ENCODE results near the gene CAMK2D. TPM values are rescaled to one million over a fixed set of nuclear protein-coding genes. Genes with fewer than 3 reads are reported as not detected.
A peak's percentile ranks its signal among the peaks of the same experiment; 100 is the strongest.

The CAMK2D gene
- total RNA-seq, 4 donors from 2014 or later, result 48.2 to 66.2 (median 51.2) TPM

DNA sequence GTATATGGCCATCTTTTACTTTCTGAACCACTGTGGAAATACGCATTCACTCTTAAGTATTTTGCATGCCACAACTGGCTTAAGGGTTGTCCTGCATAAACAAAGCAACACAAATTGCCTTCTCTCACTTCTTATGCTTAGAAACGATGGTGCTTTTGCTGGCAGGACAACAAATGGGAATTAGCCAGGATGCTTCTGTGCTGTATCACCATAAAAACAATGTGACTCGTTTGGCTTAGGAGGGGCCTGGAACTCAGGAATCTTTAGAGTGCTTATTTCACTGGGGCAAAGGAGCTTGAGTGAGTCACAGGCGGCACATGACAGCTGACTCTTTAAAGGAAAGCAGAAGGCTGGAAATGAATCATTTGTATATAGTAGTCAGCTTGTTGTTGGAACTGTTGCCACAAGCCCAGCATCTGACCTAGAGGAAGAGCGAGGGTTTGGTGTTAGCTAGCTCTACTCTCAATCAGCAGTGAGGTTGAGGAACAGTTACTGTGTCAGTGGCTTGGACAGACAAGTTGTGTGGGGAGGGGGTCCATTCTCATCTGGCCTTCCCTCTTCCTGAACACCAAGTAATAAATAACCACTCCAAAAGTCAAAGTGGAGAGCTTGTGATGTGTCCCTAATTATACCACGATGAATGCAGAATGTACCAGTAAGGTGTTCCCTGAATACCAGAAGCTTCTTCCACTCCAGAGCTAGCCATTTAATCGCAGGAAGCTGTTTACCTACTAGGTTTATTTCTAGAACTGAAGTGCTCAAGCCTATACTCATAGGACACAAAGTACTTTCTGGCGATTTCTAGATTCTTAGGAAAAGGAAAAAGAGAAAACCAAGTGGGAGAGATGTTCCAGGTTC lies 293.1 kb downstream of the CAMK2D start:
- 31% methylated on average over 8 of the region's 8 CpGs for WGBS
- no peaks in the 10 kb centered on the region for H3K27me3 ChIP-seq
- peak; percentile 93 for DNase-seq (ENCODE audit: extremely low spot score)
- H3K27ac ChIP-seq (replicated peaks in 1 of 4), result peak overlapping the region; percentile 83 to 87 (median 84)
- H3K4me3 ChIP-seq, result peak overlapping the region in 3 of 4 donors; percentile 0 to 38 (median 20)
- peaks cover 0 to 19% (median 6%) of the 10 kb centered on the region in 4 donors for H3K36me3 ChIP-seq
- no peaks in the 10 kb centered on the region for H3K9me3 ChIP-seq
- H3K4me1 ChIP-seq, result peaks cover 31 to 42% (median 32%) of the 10 kb centered on the region in 4 donors
- peak; percentile 85 to 94 for TF ChIP-seq POLR2AphosphoS5 (IDR thresholded peaks at IDR 0.05)
- TF ChIP-seq EP300 (IDR thresholded peaks at IDR 0.05), result peak; percentile 28
- TF ChIP-seq, protein P1, sequence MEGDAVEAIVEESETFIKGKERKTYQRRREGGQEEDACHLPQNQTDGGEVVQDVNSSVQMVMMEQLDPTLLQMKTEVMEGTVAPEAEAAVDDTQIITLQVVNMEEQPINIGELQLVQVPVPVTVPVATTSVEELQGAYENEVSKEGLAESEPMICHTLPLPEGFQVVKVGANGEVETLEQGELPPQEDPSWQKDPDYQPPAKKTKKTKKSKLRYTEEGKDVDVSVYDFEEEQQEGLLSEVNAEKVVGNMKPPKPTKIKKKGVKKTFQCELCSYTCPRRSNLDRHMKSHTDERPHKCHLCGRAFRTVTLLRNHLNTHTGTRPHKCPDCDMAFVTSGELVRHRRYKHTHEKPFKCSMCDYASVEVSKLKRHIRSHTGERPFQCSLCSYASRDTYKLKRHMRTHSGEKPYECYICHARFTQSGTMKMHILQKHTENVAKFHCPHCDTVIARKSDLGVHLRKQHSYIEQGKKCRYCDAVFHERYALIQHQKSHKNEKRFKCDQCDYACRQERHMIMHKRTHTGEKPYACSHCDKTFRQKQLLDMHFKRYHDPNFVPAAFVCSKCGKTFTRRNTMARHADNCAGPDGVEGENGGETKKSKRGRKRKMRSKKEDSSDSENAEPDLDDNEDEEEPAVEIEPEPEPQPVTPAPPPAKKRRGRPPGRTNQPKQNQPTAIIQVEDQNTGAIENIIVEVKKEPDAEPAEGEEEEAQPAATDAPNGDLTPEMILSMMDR (IDR thresholded peaks at IDR 0.05), result no peak
- TF ChIP-seq POLR2A (IDR thresholded peaks at IDR 0.05; ENCODE audit: low read depth), result no peak
- intact Hi-C loops (cut with DNase I), result loop anchor here (10.0 kb wide), 1 partner anchor 496 kb away; no protein-coding TSS in a partner anchor

DNA sequence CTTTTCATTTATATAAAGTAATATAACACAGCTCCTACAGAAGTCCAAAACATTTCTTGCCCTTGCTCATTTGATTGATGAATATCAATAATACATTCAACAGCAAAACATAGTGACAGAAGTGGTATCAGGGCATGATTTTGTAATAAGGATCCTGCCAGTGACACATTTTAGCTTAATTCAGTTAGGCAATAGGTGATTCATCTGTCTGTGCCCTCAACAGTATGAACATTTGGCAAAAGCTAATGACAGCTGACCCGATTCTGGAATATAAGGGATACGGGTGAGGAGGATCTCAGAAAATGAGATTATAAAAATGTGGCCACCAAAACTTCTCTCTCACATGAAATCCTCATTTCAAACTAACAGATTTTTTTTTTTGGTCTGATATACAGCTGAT lies 294.0 kb downstream of the CAMK2D start:
- no peak for DNase-seq (ENCODE audit: extremely low spot score)

DNA sequence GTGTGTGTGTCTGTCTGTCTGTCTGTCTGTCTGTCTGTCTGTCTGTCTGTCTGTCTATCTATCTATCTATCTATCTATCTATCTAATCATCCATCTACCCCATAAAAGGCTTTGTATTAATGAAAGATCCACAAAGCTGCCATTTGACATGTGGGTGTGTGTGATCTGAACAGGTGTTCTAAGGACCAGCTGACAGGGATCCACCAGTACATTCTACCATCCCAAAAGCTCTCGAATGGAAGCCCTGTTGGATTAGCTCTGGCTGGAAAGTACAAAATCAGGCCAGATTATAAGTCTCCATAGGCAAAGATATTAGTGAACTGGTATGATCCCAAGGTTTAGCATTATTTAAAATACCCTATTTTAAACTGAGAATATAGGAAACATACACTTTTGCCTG lies 299.3 kb downstream of the CAMK2D start:
- Histone ChIP-seq H3K9me3 (no peaks in the 10 kb centered on the region), H3K27ac (replicated peaks in 1 of 4) (no peak overlapping the region), H3K36me3 (peaks cover 1 to 47% (median 23%) of the 10 kb centered on the region in 4 donors), H3K27me3 (no peaks in the 10 kb centered on the region), H3K4me1 (peaks cover under 1 to 7% (median 5%) of the 10 kb centered on the region in 4 donors), H3K4me3 (no peak overlapping the region)
- WGBS, result 88% methylated on average over 1 of the region's 1 CpG
- no peak for TF ChIP-seq EP300 (IDR thresholded peaks at IDR 0.05)
- no peak for TF ChIP-seq POLR2AphosphoS5 (IDR thresholded peaks at IDR 0.05)
- TF ChIP-seq POLR2A (IDR thresholded peaks at IDR 0.05; ENCODE audit: low read depth), result no peak
- TF ChIP-seq, protein P1 (IDR thresholded peaks at IDR 0.05), result no peak
- no peak for DNase-seq (ENCODE audit: extremely low spot score)
- intact Hi-C loops (cut with DNase I), result loop anchor here (10.0 kb wide), 1 partner anchor 503 kb away; no protein-coding TSS in a partner anchor

More for the DNA sequence above, 294.0 kb downstream of the CAMK2D start:
- Histone ChIP-seq H3K4me3 (peak overlapping the region in 3 of 4 donors; percentile 0 to 38 (median 20)), H3K9me3 (no peaks in the 10 kb centered on the region), H3K27me3 (no peaks in the 10 kb centered on the region), H3K4me1 (peaks cover 31 to 42% (median 32%) of the 10 kb centered on the region in 4 donors), H3K36me3 (peaks cover 0 to 19% (median 6%) of the 10 kb centered on the region in 4 donors), H3K27ac (replicated peaks in 1 of 4) (peak overlapping the region; percentile 83 to 87 (median 84))
- intact Hi-C loops (cut with DNase I), result loop anchor here (10.0 kb wide), 1 partner anchor 497 kb away; no protein-coding TSS in a partner anchor
- 25% methylated on average over 2 of the region's 2 CpGs for WGBS
- TF ChIP-seq, protein P1 (IDR thresholded peaks at IDR 0.05), result no peak
- peak; percentile 8 to 50 for TF ChIP-seq POLR2AphosphoS5 (IDR thresholded peaks at IDR 0.05)

DNA sequence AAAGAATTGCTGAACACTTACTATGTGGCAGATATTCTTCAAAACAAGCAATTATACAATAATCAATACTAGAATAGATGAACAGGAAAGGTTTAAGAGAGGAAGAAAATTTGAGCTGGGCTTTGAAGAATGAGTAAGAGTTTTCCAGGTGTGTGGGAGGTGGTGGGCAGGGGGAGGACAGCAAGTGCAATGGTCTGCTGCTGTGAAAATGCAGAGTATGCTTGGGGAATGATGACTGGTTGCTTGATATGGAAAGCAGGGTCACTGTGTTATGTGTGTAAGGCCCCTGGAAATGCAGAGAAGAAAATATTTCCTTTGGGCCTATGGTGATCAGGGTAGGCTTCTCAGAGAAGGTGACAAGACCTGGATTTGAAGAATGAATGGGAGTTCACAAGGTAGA lies 300.3 kb downstream of the CAMK2D start:
- Histone ChIP-seq H3K27me3 (no peaks in the 10 kb centered on the region), H3K4me1 (no peaks in the 10 kb centered on the region), H3K9me3 (no peaks in the 10 kb centered on the region), H3K36me3 (peaks cover 4 to 52% (median 27%) of the 10 kb centered on the region in 4 donors), H3K27ac (replicated peaks in 1 of 4) (no peak overlapping the region), H3K4me3 (no peak overlapping the region)
- DNase-seq (ENCODE audit: extremely low spot score), result no peak
- intact Hi-C loops (cut with DNase I), result loop anchor here (10.0 kb wide), 1 partner anchor 504 kb away; no protein-coding TSS in a partner anchor
- TF ChIP-seq POLR2A (IDR thresholded peaks at IDR 0.05; ENCODE audit: low read depth), result no peak
- TF ChIP-seq, protein P1 (IDR thresholded peaks at IDR 0.05), result no peak
- no peak for TF ChIP-seq EP300 (IDR thresholded peaks at IDR 0.05)
- TF ChIP-seq POLR2AphosphoS5 (IDR thresholded peaks at IDR 0.05), result no peak

Measured in esophagus muscularis mucosa (tissue), 4 donors.